GM12878 (cell line): ENCODE measurements around the gene MLLT3. TPM values are rescaled to one million over a fixed set of nuclear protein-coding genes. Genes with fewer than 3 reads are reported as not detected.

ENCODE experiments used
- ATAC-seq: fragments of 200-7000 bp; cut with Tn5 transposase; 3 replicates; pipeline ENCODE4 v1.9.1; 2020; ENCODE audit warnings: mild to moderate bottlenecking, moderate library complexity
- BruUV-seq: library from RNA; stranded (reverse); fragments of 400-500 nt; replicated peaks from 2 replicates; lab custom pipeline; 2021; lab: Mats Ljungman, UMichigan
- CTCF ChIA-PET: fragments of 300-600 bp; sonication (Branson Sonifier 250); formaldehyde crosslinking; extraction: SDS; loops from one replicate; lab custom pipeline; 2021; ENCODE audit warnings: inconsistent platforms; lab: Yijun Ruan, JAX
- POLR2A ChIA-PET: fragments of 350-600 bp; formaldehyde crosslinking; extraction: SDS; loops from one replicate; lab custom pipeline; 2021; ENCODE audit warnings: inconsistent platforms; lab: Charles Lee
- RAD21 ChIA-PET: fragments of 300-600 bp; sonication (Branson Sonifier 250); formaldehyde crosslinking; loops from one replicate; lab custom pipeline; 2023; ENCODE audit warnings: antibody characterized with exemption; ENCODE audit not compliant: unreplicated experiment; lab: Charles Lee
- SMC1A ChIA-PET: fragments of 300-600 bp; sonication (Branson Sonifier 250); formaldehyde crosslinking; loops from one replicate; lab custom pipeline; 2023; ENCODE audit not compliant: unreplicated experiment, uncharacterized antibody; lab: Charles Lee
- DNase-seq: peaks from one replicate; pipeline ENCODE4 v3.0.0-alpha.2; 2011; ENCODE audit warnings: low read depth, low spot score
- FAIRE-seq: peaks from 3 replicates; lab custom pipeline; 2011; peaks lifted over from hg19 to GRCh38; lab: Jason Lieb, UNC
- H2AFZ ChIP-seq: 2 replicates; pipeline ENCODE4 v1.6.0; 2011; ENCODE audit warnings: low read depth, low read length, control low read depth; ENCODE audit not compliant: control insufficient read depth
- H3K27ac ChIP-seq: 2 replicates; pipeline ENCODE4 v1.5.1; 2011; ENCODE audit warnings: control low read depth; ENCODE audit not compliant: control insufficient read depth, insufficient read depth
- H3K27me3 ChIP-seq, 2 experiments: replicated peaks in 1 of 2; 2 replicates each; pipeline versions ENCODE4 v1.6.0 to v1.6.1; 2011; ENCODE audit warnings: low read length in 1 of 2; ENCODE audit not compliant: control insufficient read depth in 2 of 2, insufficient read depth in 2 of 2
- H3K36me3 ChIP-seq, 2 experiments: 2 replicates each; pipeline ENCODE4 v1.5.1; 2011; ENCODE audit warnings: low read length in 1 of 2; ENCODE audit not compliant: control insufficient read depth in 2 of 2, insufficient read depth in 2 of 2
- H3K4me1 ChIP-seq: 2 replicates; pipeline ENCODE4 v1.6.1; 2011; ENCODE audit warnings: mild to moderate bottlenecking, low read length, moderate library complexity, mixed read lengths; ENCODE audit not compliant: control insufficient read depth, insufficient read depth
- H3K4me2 ChIP-seq: 2 replicates; pipeline ENCODE4 v1.6.0; 2011; ENCODE audit warnings: control low read depth; ENCODE audit not compliant: control insufficient read depth, insufficient read depth
- H3K4me3 ChIP-seq: fragments of 200-600 bp; sonication (generic); 2 replicates; pipeline ENCODE4 v1.5.1; 2016
- H3K79me2 ChIP-seq: 2 replicates; pipeline ENCODE4 v1.6.0; 2011; ENCODE audit warnings: low read length; ENCODE audit not compliant: control insufficient read depth, insufficient read depth
- H3K9ac ChIP-seq: 2 replicates; pipeline ENCODE4 v1.8.0; 2011; ENCODE audit warnings: low read length, control low read depth, mixed read lengths; ENCODE audit not compliant: control insufficient read depth, insufficient read depth
- H3K9me3 ChIP-seq: replicated peaks from 3 replicates; pipeline ENCODE4 v1.5.1; 2011; ENCODE audit warnings: mild to moderate bottlenecking, low read length; ENCODE audit not compliant: control insufficient read depth, insufficient read depth
- H4K20me1 ChIP-seq: 2 replicates; pipeline ENCODE4 v1.6.0; 2011; ENCODE audit not compliant: control insufficient read depth, insufficient read depth
- ATF7 ChIP-seq: fragments of 450-650 bp; IDR thresholded peaks from 2 replicates; pipeline ENCODE4 v1.6.1; 2016; ENCODE audit warnings: low read depth, mild to moderate bottlenecking
- CHD2 ChIP-seq: IDR thresholded peaks from 2 replicates; pipeline ENCODE4 v1.6.1; 2011; ENCODE audit warnings: low read depth, low read length, improper control_type of control experiment, borderline replicate concordance
- FOS ChIP-seq: IDR thresholded peaks from 3 replicates; pipeline ENCODE4 v1.6.1; 2011; ENCODE audit warnings: borderline replicate concordance; ENCODE audit not compliant: insufficient read length; ENCODE audit errors: extremely low read depth
- HDGF ChIP-seq: fragments of 450-650 bp; IDR thresholded peaks from 2 replicates; pipeline ENCODE4 v1.6.1; 2016; ENCODE audit warnings: antibody characterized with exemption
- RB1 ChIP-seq: fragments of 450-650 bp; formaldehyde crosslinking; IDR thresholded peaks from 2 replicates; pipeline ENCODE4 v1.6.1; 2017; ENCODE audit warnings: mild to moderate bottlenecking, borderline replicate concordance
- SUPT20H ChIP-seq: IDR thresholded peaks from 2 replicates; pipeline ENCODE4 v1.6.1; 2011; ENCODE audit warnings: low read depth, mild to moderate bottlenecking, low read length, moderate library complexity, borderline replicate concordance; ENCODE audit not compliant: control insufficient read depth
- TAF1 ChIP-seq: IDR thresholded peaks from 2 replicates; pipeline ENCODE4 v1.6.1; 2011; ENCODE audit warnings: mild to moderate bottlenecking, low read depth, low read length, borderline replicate concordance
- WGBS: methylation state at CpG from one replicate; pipeline ENCODE4 v1.1.6; 2016; ENCODE audit warnings: low lambda C conversion rate; ENCODE audit not compliant: insufficient replicate concordance, insufficient coverage; ENCODE audit errors: missing lambda C conversion rate; 5-methylcytosine and 5-hydroxymethylcytosine counted together
- in situ Hi-C: fragments of 300-500 bp; cut with MboI; formaldehyde crosslinking; loops from 9 replicates; pipeline ENCODE4 v1.14.3; 2018; ENCODE audit warnings: mixed read lengths
- intact Hi-C: fragments of 100-400 bp; cut with micrococcal nuclease; formaldehyde crosslinking; loops from one replicate; pipeline ENCODE4 v1.14.2; 2022; ENCODE audit not compliant: unreplicated experiment
- polyA plus RNA-seq, 11 experiments: library from polyadenylated mRNA; depleted of rRNA in 4 of 11; unstranded in 6 of 11; stranded (reverse) in 5 of 11; fragments of >200 nt; fragmentation: Nextera tagmentation in 4 of 11; fragmentation: Illumina TruSeq in 1 of 11; extraction: Ambion mirVana in 4 of 11; extraction: Trizol in 1 of 11; gene quantifications; 1 replicate in 1 of 11; 2 replicates in 10 of 11; pipeline versions ENCODE4 v1.2.1 to v1.2.3, GENCODE V29; 2011 to 2016; ENCODE audit warnings: inconsistent platforms in 2 of 11, missing spikeins in 2 of 11, low read depth in 1 of 11
- total RNA-seq, 4 experiments: library from RNA; depleted of rRNA in 3 of 4; stranded (reverse); fragments of >200 nt in 3 of 4; fragmentation: Illumina TruSeq in 1 of 4; extraction: Trizol in 1 of 4; gene quantifications; 2 replicates each; pipeline versions ENCODE4 v1.2.1 to v1.2.3, GENCODE V29; 2013 to 2021
- TF ChIP-seq, protein P1 (sequence below): IDR thresholded peaks from 2 replicates; pipeline ENCODE4 v1.6.1; 2011; ENCODE audit warnings: mild to moderate bottlenecking, low read depth, low read length, moderate library complexity; ENCODE audit not compliant: insufficient replicate concordance

Gene MLLT3
- total and polyA plus RNA-seq, 10 of the 15 experiments (the other 5 are each of a cell fraction or from before 2014, with no cell fraction given), result 17.7 to 72.3 (median 35.6) TPM

DNA sequence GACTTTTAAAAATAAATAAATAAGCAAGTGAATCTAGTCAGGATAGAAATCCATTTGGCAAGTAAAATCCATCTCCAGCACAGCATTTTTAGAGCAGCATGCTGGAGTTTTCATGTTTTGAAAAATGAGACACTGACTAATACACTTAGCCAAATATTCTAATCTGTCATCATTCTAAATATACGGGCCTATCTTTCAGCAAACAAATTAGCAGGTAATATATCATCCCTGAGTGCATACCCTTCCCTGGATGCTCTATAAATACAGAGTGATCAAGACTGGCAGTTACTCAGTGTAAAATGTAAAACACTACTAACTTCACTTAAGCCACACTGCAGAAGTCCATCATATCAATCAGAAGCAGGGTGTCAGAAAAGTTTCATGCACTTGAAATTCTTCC lies 58.4 kb downstream of the MLLT3 start:
- CTCF ChIA-PET, result no interaction called here
- no peaks in the 10 kb centered on the region for H4K20me1 ChIP-seq
- no peak overlapping the region for H2AFZ ChIP-seq
- no peak for FAIRE-seq
- H3K4me1 ChIP-seq, result peaks cover 11% of the 10 kb centered on the region
- no peak overlapping the region for H3K9ac ChIP-seq
- peaks cover 65% of the 10 kb centered on the region for H3K79me2 ChIP-seq
- RAD21 ChIA-PET, result no interaction called here
- no peak overlapping the region for H3K4me3 ChIP-seq
- 100% methylated on average over 1 of the region's 1 CpG for WGBS
- H3K27me3 ChIP-seq, result no peaks in the 10 kb centered on the region
- no peak for DNase-seq
- SMC1A ChIA-PET, result interaction anchor here (0.6 to 2.2 kb wide), 2 partner anchors 11 to 18 kb away, joined by 3 to 13 read pairs; no protein-coding TSS in a partner anchor
- no peak overlapping the region for H3K27ac ChIP-seq
- POLR2A ChIA-PET, result interaction anchor here (1.0 kb wide), 1 partner anchor 12 kb away, joined by 3 read pairs; no protein-coding TSS in a partner anchor
- TF ChIP-seq SUPT20H (no peak), HDGF (no peak), CHD2 (no peak), ATF7 (no peak), RB1 (no peak), TAF1 (no peak), FOS (no peak)
- TF ChIP-seq, protein P1, sequence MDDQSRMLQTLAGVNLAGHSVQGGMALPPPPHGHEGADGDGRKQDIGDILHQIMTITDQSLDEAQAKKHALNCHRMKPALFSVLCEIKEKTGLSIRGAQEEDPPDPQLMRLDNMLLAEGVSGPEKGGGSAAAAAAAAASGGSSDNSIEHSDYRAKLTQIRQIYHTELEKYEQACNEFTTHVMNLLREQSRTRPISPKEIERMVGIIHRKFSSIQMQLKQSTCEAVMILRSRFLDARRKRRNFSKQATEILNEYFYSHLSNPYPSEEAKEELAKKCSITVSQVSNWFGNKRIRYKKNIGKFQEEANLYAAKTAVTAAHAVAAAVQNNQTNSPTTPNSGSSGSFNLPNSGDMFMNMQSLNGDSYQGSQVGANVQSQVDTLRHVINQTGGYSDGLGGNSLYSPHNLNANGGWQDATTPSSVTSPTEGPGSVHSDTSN, result no peak
- ATAC-seq, result 0 out of 3 replicates have a peak, but pooled peaks have one; percentile 10
- H3K4me2 ChIP-seq, result no peak overlapping the region
- no peaks in the 10 kb centered on the region for H3K36me3 ChIP-seq
- in situ Hi-C loops, result no loop called here
- no peaks in the 10 kb centered on the region for H3K9me3 ChIP-seq
- BruUV-seq, result no TSS peak
- intact Hi-C loops, result no loop called here
